ENCODE results near the gene SLCO6A1.

Gene SLCO6A1

GRCh38 chr5:102375876-102376275 is 122.9 kb downstream of the SLCO6A1 start:
- no peak overlapping the region for H3K4me3 Mint-ChIP-seq
- TF ChIP-seq CTCF (IDR thresholded peaks at IDR 0.05; ENCODE audit: unreplicated experiment in 3 of 3) = no peak
- no peaks in the 10 kb centered on the region for H3K36me3 Mint-ChIP-seq (ENCODE audit: low read depth)
- no peaks in the 10 kb centered on the region for H3K9me3 Mint-ChIP-seq
- no peaks in the 10 kb centered on the region for H3K4me1 Mint-ChIP-seq
- no peak overlapping the region for H3K27ac Mint-ChIP-seq
- no peaks in the 10 kb centered on the region for H3K27me3 Mint-ChIP-seq (ENCODE audit: low read depth)

GRCh38 chr5:102375272-102375671 is 123.5 kb downstream of the SLCO6A1 start:
- no peak for TF ChIP-seq CTCF (IDR thresholded peaks at IDR 0.05; ENCODE audit: unreplicated experiment in 3 of 3)
- no peak overlapping the region for H3K27ac Mint-ChIP-seq
- H3K27me3 Mint-ChIP-seq (ENCODE audit: low read depth) = no peaks in the 10 kb centered on the region
- no peaks in the 10 kb centered on the region for H3K36me3 Mint-ChIP-seq (ENCODE audit: low read depth)
- H3K9me3 Mint-ChIP-seq = no peaks in the 10 kb centered on the region
- H3K4me1 Mint-ChIP-seq = no peaks in the 10 kb centered on the region
- H3K4me3 Mint-ChIP-seq = no peak overlapping the region

- no peak overlapping the region for H3K4me3 Mint-ChIP-seq
- H3K27ac Mint-ChIP-seq = no peak overlapping the region
- H3K36me3 Mint-ChIP-seq (ENCODE audit: low read depth) = no peaks in the 10 kb centered on the region
- H3K9me3 Mint-ChIP-seq = no peaks in the 10 kb centered on the region
- TF ChIP-seq CTCF (IDR thresholded peaks at IDR 0.05; ENCODE audit: unreplicated experiment in 3 of 3) = no peak
- H3K27me3 Mint-ChIP-seq (ENCODE audit: low read depth) = no peaks in the 10 kb centered on the region
- H3K4me1 Mint-ChIP-seq = no peaks in the 10 kb centered on the region
Observed at GRCh38 chr5:102368392-102368791, 130.4 kb downstream of the SLCO6A1 start.

- Mint-ChIP-seq H3K27me3 (ENCODE audit: low read depth) (no peaks in the 10 kb centered on the region), H3K27ac (no peak overlapping the region), H3K9me3 (no peaks in the 10 kb centered on the region), H3K4me1 (no peaks in the 10 kb centered on the region), H3K4me3 (no peak overlapping the region), H3K36me3 (ENCODE audit: low read depth) (no peaks in the 10 kb centered on the region)
- no peak for TF ChIP-seq CTCF (IDR thresholded peaks at IDR 0.05; ENCODE audit: unreplicated experiment in 3 of 3)
Observed at GRCh38 chr5:102341681-102342288, 157.0 kb downstream of the SLCO6A1 start.

GRCh38 chr5:102324714-102325113 is 174.1 kb downstream of the SLCO6A1 start:
- no peak for TF ChIP-seq CTCF (IDR thresholded peaks at IDR 0.05; ENCODE audit: unreplicated experiment in 3 of 3)

More at GRCh38 chr5:102324714-102325113, 174.1 kb downstream of the SLCO6A1 start:
- H3K9me3 Mint-ChIP-seq = peaks cover 2% of the 10 kb centered on the region
- H3K4me1 Mint-ChIP-seq = peaks cover 15% of the 10 kb centered on the region
- H3K36me3 Mint-ChIP-seq (ENCODE audit: low read depth) = no peaks in the 10 kb centered on the region
- H3K27ac Mint-ChIP-seq = peak overlapping the region in 2 of 3 experiments; percentile 1 to 34
- no peak overlapping the region for H3K4me3 Mint-ChIP-seq
- H3K27me3 Mint-ChIP-seq (ENCODE audit: low read depth) = no peaks in the 10 kb centered on the region
